Colonic mucosa (tissue), 4 donors: ENCODE measurements around the gene DCXR. TPM values are rescaled to one million over a fixed set of nuclear protein-coding genes. Genes with fewer than 3 reads are reported as not detected.

Experiments
- DNase-seq: peaks from one replicate; pipeline ENCODE4 v3.0.0-alpha.2; 2020
- H3K27ac ChIP-seq: fragments of 200-600 bp; one replicate; pipeline ENCODE4 v1.8.0; 2021
- H3K27me3 ChIP-seq: fragments of 200-600 bp; one replicate; pipeline ENCODE4 v1.8.0; 2021
- H3K36me3 ChIP-seq: fragments of 200-600 bp; one replicate; pipeline ENCODE4 v1.8.0; 2021
- H3K4me1 ChIP-seq: fragments of 200-600 bp; one replicate; pipeline ENCODE4 v1.8.0; 2021; ENCODE audit warnings: mild to moderate bottlenecking
- H3K4me3 ChIP-seq: fragments of 200-600 bp; one replicate; pipeline ENCODE4 v1.8.0; 2021
- H3K9ac ChIP-seq, 2 donors: one replicate each; pipeline ENCODE4 v1.7.0; 2013; ENCODE audit warnings: control low read depth in 2 of 2, low read depth in 2 of 2, low read length in 2 of 2
- H3K9me3 ChIP-seq: fragments of 200-600 bp; one replicate; pipeline ENCODE4 v1.8.0; 2021
- CTCF ChIP-seq: fragments of 200-600 bp; IDR thresholded peaks from one replicate; pipeline ENCODE4 v1.8.0; 2022; ENCODE audit warnings: antibody characterized with exemption, mild to moderate bottlenecking
- intact Hi-C: fragments of 100-400 bp; cut with DNase I; formaldehyde crosslinking; loops from one replicate; pipeline ENCODE4 v1.14.1; 2022
- total RNA-seq, 2 donors: library from RNA; stranded (reverse); fragmentation: NEBNext Ultra II Directional in 1 of 2; extraction: Animal tissue kit (Norgen Biotek cat#: 25700) in 1 of 2; gene quantifications; one replicate each; pipeline ENCODE4 v1.2.1, GENCODE V29; 2021
- donor health status: healthy.
- donor health status: DM: no; HTN: no; CAD: no.
- donor health status: DM: no; HTN: no; CAD: no.

The DCXR gene
- total RNA-seq, 2 donors from 2014 or later: 115 to 183 TPM

DNA sequence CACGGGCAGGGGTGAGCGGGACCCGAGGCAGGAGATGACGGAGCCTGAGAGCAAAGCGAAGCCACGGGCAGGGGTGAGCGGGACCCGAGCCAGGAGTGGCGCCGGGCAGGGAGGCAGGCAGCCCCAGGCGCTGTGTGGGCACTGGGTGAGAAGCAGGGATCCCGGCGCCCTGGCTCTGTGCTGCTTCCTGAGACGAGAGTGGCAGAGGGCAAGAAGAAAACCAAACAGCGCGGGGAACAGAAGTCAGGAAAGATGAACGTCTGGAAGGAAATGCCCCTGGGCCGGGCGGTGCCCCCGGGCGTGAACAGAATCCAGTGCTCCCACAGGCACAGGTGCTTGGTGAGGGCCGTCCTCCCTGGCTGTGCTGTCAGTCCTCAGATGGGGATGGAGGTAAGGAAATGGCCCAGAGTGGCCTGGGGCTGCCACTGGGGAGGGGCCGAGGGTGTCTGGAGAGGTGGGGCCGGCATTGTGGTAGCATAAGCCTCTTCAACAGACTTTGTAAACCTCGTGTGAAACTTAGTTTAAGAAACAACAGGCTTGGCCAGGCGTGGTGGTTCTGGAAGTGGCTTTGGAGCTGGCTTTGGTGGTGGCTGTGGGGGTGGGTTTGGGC is 50.2 kb downstream of the DCXR start:
- H3K9ac ChIP-seq: no peak overlapping the region
- H3K36me3 ChIP-seq: peaks cover 6% of the 10 kb centered on the region
- no peak for DNase-seq
- no peaks in the 10 kb centered on the region for H3K9me3 ChIP-seq
- no peaks in the 10 kb centered on the region for H3K27me3 ChIP-seq
- peaks cover 13% of the 10 kb centered on the region for H3K4me1 ChIP-seq
- intact Hi-C loops: no loop called here
- no peak overlapping the region for H3K27ac ChIP-seq
- TF ChIP-seq CTCF: no peak
- no peak overlapping the region for H3K4me3 ChIP-seq

DNA sequence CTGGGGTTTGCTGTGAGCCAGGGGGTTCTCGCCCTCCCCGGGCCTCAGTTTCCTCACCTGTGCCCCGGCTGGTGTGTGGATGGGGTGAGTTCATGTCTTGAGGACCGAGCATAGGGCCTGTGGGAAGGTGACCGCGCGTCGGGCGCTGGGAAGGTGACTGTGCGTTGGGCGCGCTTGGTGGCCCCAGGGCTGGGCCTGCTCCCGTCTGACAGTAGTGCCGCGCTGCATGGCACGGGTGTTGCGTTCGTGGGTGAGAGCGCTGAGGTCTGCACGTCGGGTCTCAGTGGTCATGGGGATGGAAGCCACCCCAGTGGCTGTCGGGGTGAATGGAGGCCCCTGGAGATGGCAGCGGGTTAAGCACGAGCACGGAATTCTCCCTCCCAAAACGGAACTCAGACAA is 50.9 kb downstream of the DCXR start:
- Histone ChIP-seq H3K9ac (no peak overlapping the region), H3K27ac (no peak overlapping the region), H3K27me3 (no peaks in the 10 kb centered on the region), H3K36me3 (peaks cover 6% of the 10 kb centered on the region), H3K9me3 (no peaks in the 10 kb centered on the region), H3K4me3 (no peak overlapping the region), H3K4me1 (peaks cover 7% of the 10 kb centered on the region)
- no peak for DNase-seq
- TF ChIP-seq CTCF: no peak
- intact Hi-C loops: no loop called here

Other genes with a start within 250 kb of the DCXR start
- gene GCGR, start 233.5 kb downstream of the DCXR start, total RNA-seq: not detected
- 10 to 100 TPM; 25.9 to 26.2 TPM for gene MCRIP1, start 204.4 kb downstream of the DCXR start, total RNA-seq
- gene PPP1R27, start 202.6 kb downstream of the DCXR start, total RNA-seq: not detected
- 1,000 to 10,000 TPM in 1 of 2 donors, 100 to 1,000 TPM in 1; 719 to 1,051 TPM for gene P4HB, start 177.2 kb downstream of the DCXR start, total RNA-seq
- 100 to 1,000 TPM; 407 to 546 TPM for gene ARHGDIA, start 166.4 kb downstream of the DCXR start, total RNA-seq
- gene ALYREF, start 146.1 kb downstream of the DCXR start, total RNA-seq: 100 to 1,000 TPM in 1 of 2 donors, 10 to 100 TPM in 1; 66.6 to 191 TPM
- gene ANAPC11, start 146.0 kb downstream of the DCXR start, total RNA-seq: 100 to 1,000 TPM; 106 to 174 TPM
- gene NPB, start 135.5 kb downstream of the DCXR start, total RNA-seq: under 1 TPM in 1 of 2 donors, not detected in 1; 0.22 TPM
- gene PCYT2, start 126.3 kb downstream of the DCXR start, total RNA-seq: 10 to 100 TPM; 47.5 to 71.6 TPM
- gene SIRT7, start 119.5 kb downstream of the DCXR start, total RNA-seq: 10 to 100 TPM; 43.3 to 81.9 TPM
- 10 to 100 TPM; 16.0 to 20.4 TPM for gene MAFG, start 110.0 kb downstream of the DCXR start, total RNA-seq
- gene PYCR1, start 100.4 kb downstream of the DCXR start, total RNA-seq: 100 to 1,000 TPM in 1 of 2 donors, 10 to 100 TPM in 1; 56.5 to 131 TPM
- gene MYADML2, start 90.5 kb downstream of the DCXR start, total RNA-seq: under 1 TPM in 1 of 2 donors, not detected in 1; 0.27 TPM
- under 1 TPM in 1 of 2 donors, not detected in 1; 0.57 TPM for gene NOTUM, start 76.5 kb downstream of the DCXR start, total RNA-seq
- gene ASPSCR1, start 60.1 kb downstream of the DCXR start, total RNA-seq: 10 to 100 TPM; 21.7 to 43.0 TPM
- 100 to 1,000 TPM in 1 of 2 donors, 10 to 100 TPM in 1; 91.1 to 238 TPM for gene CENPX, start 14.8 kb downstream of the DCXR start, total RNA-seq
- 10 to 100 TPM; 16.6 to 60.0 TPM for gene LRRC45, start 14.4 kb downstream of the DCXR start, total RNA-seq
- 10 to 100 TPM in 1 of 2 donors, 1 to 10 TPM in 1; 7.0 to 16.6 TPM for gene RAC3, start 6.0 kb downstream of the DCXR start, total RNA-seq
- gene RFNG, start 14.1 kb upstream of the DCXR start, total RNA-seq: 10 to 100 TPM; 30.6 to 32.1 TPM
- gene GPS1, start 14.2 kb upstream of the DCXR start, total RNA-seq: 100 to 1,000 TPM in 1 of 2 donors, 10 to 100 TPM in 1; 70.8 to 129 TPM
- 100 to 1,000 TPM; 113 to 253 TPM for gene DUS1L, start 28.1 kb upstream of the DCXR start, total RNA-seq
- gene FASN, start 60.5 kb upstream of the DCXR start, total RNA-seq: 100 to 1,000 TPM; 168 to 198 TPM
- 10 to 100 TPM; 24.5 to 46.1 TPM for gene CCDC57, start 175.1 kb upstream of the DCXR start, total RNA-seq
- 100 to 1,000 TPM; 148 to 298 TPM for gene SLC16A3, start 191.3 kb upstream of the DCXR start, total RNA-seq
- gene CSNK1D, start 236.0 kb upstream of the DCXR start, total RNA-seq: 100 to 1,000 TPM; 136 to 138 TPM